H9 (cell line): ENCODE results near the gene ADGRF5. TPM values are rescaled to one million over a fixed set of nuclear protein-coding genes. Genes with fewer than 3 reads are reported as not detected.

Source experiments
- DNase-seq: peaks from one replicate; pipeline ENCODE4 v3.0.0-alpha.2; 2017
- H2AFZ ChIP-seq: one replicate; pipeline ENCODE4 v1.6.1; 2013; ENCODE audit warnings: mild to moderate bottlenecking, low read length, control low read depth, moderate library complexity
- H2AK5ac ChIP-seq: 2 replicates; pipeline ENCODE4 v1.6.1; 2013; ENCODE audit warnings: low read length, control low read depth, mixed read lengths; ENCODE audit not compliant: insufficient read length
- H2BK120ac ChIP-seq: one replicate; pipeline ENCODE4 v1.6.1; 2013; ENCODE audit warnings: low read depth, mild to moderate bottlenecking, low read length, control low read depth, inconsistent platforms; ENCODE audit not compliant: poor library complexity, severe bottlenecking
- H2BK12ac ChIP-seq: 2 replicates; pipeline ENCODE4 v1.6.1; 2013; ENCODE audit warnings: low read length, control low read depth, mixed read lengths, low read depth; ENCODE audit not compliant: insufficient read length
- H2BK15ac ChIP-seq: 2 replicates; pipeline ENCODE4 v1.6.1; 2013; ENCODE audit warnings: low read depth, low read length, control low read depth
- H2BK20ac ChIP-seq: one replicate; pipeline ENCODE4 v1.6.1; 2013; ENCODE audit warnings: low read depth, mild to moderate bottlenecking, low read length, control low read depth, inconsistent platforms; ENCODE audit not compliant: poor library complexity, severe bottlenecking
- H2BK5ac ChIP-seq: 2 replicates; pipeline ENCODE4 v1.6.1; 2013; ENCODE audit warnings: low read length, control low read depth, mixed read lengths; ENCODE audit not compliant: insufficient read length
- H3K14ac ChIP-seq: 2 replicates; pipeline ENCODE4 v1.6.1; 2013; ENCODE audit warnings: low read length, control low read depth; ENCODE audit not compliant: insufficient read depth
- H3K18ac ChIP-seq: 2 replicates; pipeline ENCODE4 v1.6.1; 2013; ENCODE audit warnings: low read depth, mild to moderate bottlenecking, mixed read lengths, low read length, control low read depth; ENCODE audit not compliant: insufficient read length
- H3K23ac ChIP-seq: 2 replicates; pipeline ENCODE4 v1.6.1; 2013; ENCODE audit warnings: low read length, control low read depth, mixed read lengths, low read depth; ENCODE audit not compliant: insufficient read length
- H3K23me2 ChIP-seq: 2 replicates; pipeline ENCODE4 v1.6.1; 2013; ENCODE audit warnings: low read depth, mild to moderate bottlenecking, mixed read lengths, low read length, control low read depth; ENCODE audit not compliant: insufficient read length, poor library complexity, severe bottlenecking
- H3K27ac ChIP-seq: 2 replicates; pipeline ENCODE4 v1.5.1; 2013; ENCODE audit warnings: low read length, control low read depth, mixed read lengths, low read depth; ENCODE audit not compliant: insufficient read length
- H3K27me3 ChIP-seq: 2 replicates; pipeline ENCODE4 v1.6.1; 2013; ENCODE audit warnings: low read length, control low read depth, inconsistent platforms; ENCODE audit not compliant: insufficient read depth
- H3K4ac ChIP-seq: 2 replicates; pipeline ENCODE4 v1.6.1; 2013; ENCODE audit warnings: low read depth, mild to moderate bottlenecking, control low read depth, inconsistent platforms, low read length, moderate library complexity
- H3K4me1 ChIP-seq: 2 replicates; pipeline ENCODE4 v1.6.1; 2013; ENCODE audit warnings: low read length, control low read depth, inconsistent platforms; ENCODE audit not compliant: insufficient read depth
- H3K4me2 ChIP-seq: 2 replicates; pipeline ENCODE4 v1.6.1; 2013; ENCODE audit warnings: low read length, control low read depth, mixed read lengths; ENCODE audit not compliant: insufficient read length, insufficient read depth
- H3K56ac ChIP-seq: 2 replicates; pipeline ENCODE4 v1.6.1; 2013; ENCODE audit warnings: low read depth, mild to moderate bottlenecking, mixed read lengths, low read length, control low read depth; ENCODE audit not compliant: insufficient read length
- H3K79me1 ChIP-seq: 2 replicates; pipeline ENCODE4 v1.6.1; 2013; ENCODE audit warnings: low read depth, mild to moderate bottlenecking, moderate library complexity, low read length, control low read depth, inconsistent platforms; ENCODE audit not compliant: insufficient read depth, poor library complexity, severe bottlenecking
- H3K79me2 ChIP-seq: 2 replicates; pipeline ENCODE4 v1.6.1; 2013; ENCODE audit warnings: low read length, control low read depth, inconsistent platforms; ENCODE audit not compliant: insufficient read depth
- H3K9ac ChIP-seq: 2 replicates; pipeline ENCODE4 v1.6.1; 2013; ENCODE audit warnings: low read length, control low read depth, mixed read lengths; ENCODE audit not compliant: insufficient read length; ENCODE audit errors: extremely low read depth
- H3K9me3 ChIP-seq: one replicate; pipeline ENCODE4 v1.6.1; 2013; ENCODE audit warnings: low read depth, low read length, inconsistent platforms; ENCODE audit not compliant: control insufficient read depth
- H3T11ph ChIP-seq: one replicate; pipeline ENCODE4 v1.6.1; 2013; ENCODE audit warnings: mild to moderate bottlenecking, low read length, control low read depth, inconsistent platforms
- H4K20me1 ChIP-seq: one replicate; pipeline ENCODE4 v1.6.1; 2013; ENCODE audit not compliant: control insufficient read depth, insufficient read length, insufficient read depth
- H4K5ac ChIP-seq: 2 replicates; pipeline ENCODE4 v1.6.1; 2013; ENCODE audit warnings: low read depth, mild to moderate bottlenecking, mixed read lengths, low read length, control low read depth; ENCODE audit not compliant: insufficient read length
- H4K8ac ChIP-seq: replicated peaks from 2 replicates; pipeline ENCODE4 v1.6.1; 2013; ENCODE audit warnings: low read length, control low read depth, mixed read lengths, low read depth; ENCODE audit not compliant: insufficient read length
- H4K91ac ChIP-seq: 2 replicates; pipeline ENCODE4 v1.6.1; 2013; ENCODE audit warnings: low read depth, mild to moderate bottlenecking, moderate library complexity, mixed read lengths, low read length, control low read depth; ENCODE audit not compliant: insufficient read length
- H3K27ac Mint-ChIP-seq, 3 experiments: 2 replicates in 2 of 3; 3 replicates in 1 of 3; pipeline ENCODE4 v1.8.0; 2020 to 2021; ENCODE audit warnings: mixed read lengths in 3 of 3, mild to moderate bottlenecking in 1 of 3, moderate library complexity in 1 of 3
- H3K27me3 Mint-ChIP-seq: 2 replicates; pipeline ENCODE4 v1.8.0; 2021; ENCODE audit warnings: low read depth, mild to moderate bottlenecking, moderate library complexity, mixed read lengths
- H3K36me3 Mint-ChIP-seq, 3 experiments: 2 replicates in 2 of 3; 3 replicates in 1 of 3; pipeline ENCODE4 v1.8.0; 2020 to 2021; ENCODE audit warnings: low read depth in 3 of 3, mixed read lengths in 3 of 3; ENCODE audit not compliant: insufficient read depth in 1 of 3
- H3K4me1 Mint-ChIP-seq, 2 experiments: 2 replicates each; pipeline ENCODE4 v1.8.0; 2020; ENCODE audit warnings: mixed read lengths in 2 of 2
- H3K4me3 Mint-ChIP-seq, 2 experiments: 2 replicates in 1 of 2; 3 replicates in 1 of 2; pipeline ENCODE4 v1.8.0; 2020 to 2021; ENCODE audit warnings: mild to moderate bottlenecking in 2 of 2, mixed read lengths in 2 of 2, moderate library complexity in 1 of 2
- H3K9me3 Mint-ChIP-seq, 2 experiments: 2 replicates in 1 of 2; 3 replicates in 1 of 2; pipeline ENCODE4 v1.8.0; 2020; ENCODE audit warnings: mild to moderate bottlenecking in 2 of 2, mixed read lengths in 2 of 2, moderate library complexity in 1 of 2
- WGBS: extraction: QIAGEN DNeasy Blood & Tissue Kit; methylation state at CpG from one replicate; pipeline ENCODE4 v1.1.7; 2013; ENCODE audit warnings: missing lambda C conversion rate, low lambda C conversion rate, mixed read lengths; ENCODE audit not compliant: insufficient read length; ENCODE audit errors: extremely low coverage; 5-methylcytosine and 5-hydroxymethylcytosine counted together
- total RNA-seq: library from RNA; stranded (reverse); gene quantifications from 2 replicates; pipeline ENCODE4 v1.2.1, GENCODE V29; 2021
- TF ChIP-seq, protein P1 (sequence below): fragments of 200-600 bp; sonication (generic); conservative IDR thresholded peaks from 3 replicates; pipeline ENCODE4 v1.8.0; 2021; ENCODE audit warnings: antibody characterized with exemption, mild to moderate bottlenecking

The ADGRF5 gene
- total RNA-seq, 1 experiment from 2014 or later = not detected

DNA sequence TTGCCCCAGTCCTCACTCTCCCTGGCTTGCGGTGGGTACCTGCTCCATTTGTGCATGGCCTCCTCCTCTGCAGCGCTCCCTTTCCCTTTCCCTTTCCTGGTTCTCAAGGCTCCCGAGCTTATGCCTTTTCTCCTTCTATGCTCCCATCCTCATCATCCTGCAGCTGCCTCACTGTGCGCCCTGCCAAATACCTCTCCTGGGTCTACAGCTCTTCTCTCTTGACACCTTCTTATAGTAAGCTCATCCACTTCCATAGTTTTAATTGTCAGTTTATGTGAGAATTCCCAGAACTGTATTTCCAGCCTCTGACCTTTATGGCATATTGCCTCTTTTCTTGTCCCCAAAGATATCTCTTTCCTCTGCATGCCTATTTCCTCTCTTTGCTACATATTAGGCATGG, 5.9 kb downstream of the ADGRF5 start:
- H3K79me2 ChIP-seq = no peaks in the 10 kb centered on the region
- H3K56ac ChIP-seq = no peak overlapping the region
- no peak overlapping the region for H3K27ac ChIP-seq
- no peak overlapping the region for H3K4ac ChIP-seq
- H3K23ac ChIP-seq = no peak overlapping the region
- H2BK5ac ChIP-seq = no peak overlapping the region
- H3K14ac ChIP-seq = no peak overlapping the region
- H2AK5ac ChIP-seq = no peak overlapping the region
- H3K4me3 Mint-ChIP-seq = no peak overlapping the region
- no peak overlapping the region for H3K27ac Mint-ChIP-seq
- no peaks in the 10 kb centered on the region for H3K23me2 ChIP-seq
- H3K9ac ChIP-seq = no peak overlapping the region
- H3T11ph ChIP-seq = no peak overlapping the region
- H4K5ac ChIP-seq = no peak overlapping the region
- H4K91ac ChIP-seq = no peak overlapping the region
- no peak overlapping the region for H3K18ac ChIP-seq
- WGBS = no CpG with 5 or more reads among the region's 4 CpGs
- no peak overlapping the region for H2BK12ac ChIP-seq
- no peak overlapping the region for H4K8ac ChIP-seq
- H3K9me3 Mint-ChIP-seq = no peaks in the 10 kb centered on the region
- no peak overlapping the region for H2BK20ac ChIP-seq
- H3K4me2 ChIP-seq = no peak overlapping the region
- no peak overlapping the region for H2BK120ac ChIP-seq
- H3K4me1 ChIP-seq = no peaks in the 10 kb centered on the region
- H3K9me3 ChIP-seq = no peaks in the 10 kb centered on the region
- H3K27me3 Mint-ChIP-seq = no peaks in the 10 kb centered on the region
- no peaks in the 10 kb centered on the region for H3K36me3 Mint-ChIP-seq
- no peaks in the 10 kb centered on the region for H3K27me3 ChIP-seq
- no peaks in the 10 kb centered on the region for H3K79me1 ChIP-seq
- TF ChIP-seq, protein P1, sequence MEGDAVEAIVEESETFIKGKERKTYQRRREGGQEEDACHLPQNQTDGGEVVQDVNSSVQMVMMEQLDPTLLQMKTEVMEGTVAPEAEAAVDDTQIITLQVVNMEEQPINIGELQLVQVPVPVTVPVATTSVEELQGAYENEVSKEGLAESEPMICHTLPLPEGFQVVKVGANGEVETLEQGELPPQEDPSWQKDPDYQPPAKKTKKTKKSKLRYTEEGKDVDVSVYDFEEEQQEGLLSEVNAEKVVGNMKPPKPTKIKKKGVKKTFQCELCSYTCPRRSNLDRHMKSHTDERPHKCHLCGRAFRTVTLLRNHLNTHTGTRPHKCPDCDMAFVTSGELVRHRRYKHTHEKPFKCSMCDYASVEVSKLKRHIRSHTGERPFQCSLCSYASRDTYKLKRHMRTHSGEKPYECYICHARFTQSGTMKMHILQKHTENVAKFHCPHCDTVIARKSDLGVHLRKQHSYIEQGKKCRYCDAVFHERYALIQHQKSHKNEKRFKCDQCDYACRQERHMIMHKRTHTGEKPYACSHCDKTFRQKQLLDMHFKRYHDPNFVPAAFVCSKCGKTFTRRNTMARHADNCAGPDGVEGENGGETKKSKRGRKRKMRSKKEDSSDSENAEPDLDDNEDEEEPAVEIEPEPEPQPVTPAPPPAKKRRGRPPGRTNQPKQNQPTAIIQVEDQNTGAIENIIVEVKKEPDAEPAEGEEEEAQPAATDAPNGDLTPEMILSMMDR = no peak
- H2AFZ ChIP-seq = no peak overlapping the region
- DNase-seq = no peak
- H4K20me1 ChIP-seq = no peaks in the 10 kb centered on the region
- peaks cover under 1 to 4% of the 10 kb centered on the region in 2 experiments; a peak in 1 of 4 replicates for H3K4me1 Mint-ChIP-seq
- H2BK15ac ChIP-seq = no peak overlapping the region
